Measurements from ENCODE around the gene FGGY. TPM values are rescaled to one million over a fixed set of nuclear protein-coding genes. Genes with fewer than 3 reads are reported as not detected.

FGGY gene
- total RNA-seq, 4 donors from 2014 or later, result 24.9 to 35.9 (median 30.5) TPM

DNA sequence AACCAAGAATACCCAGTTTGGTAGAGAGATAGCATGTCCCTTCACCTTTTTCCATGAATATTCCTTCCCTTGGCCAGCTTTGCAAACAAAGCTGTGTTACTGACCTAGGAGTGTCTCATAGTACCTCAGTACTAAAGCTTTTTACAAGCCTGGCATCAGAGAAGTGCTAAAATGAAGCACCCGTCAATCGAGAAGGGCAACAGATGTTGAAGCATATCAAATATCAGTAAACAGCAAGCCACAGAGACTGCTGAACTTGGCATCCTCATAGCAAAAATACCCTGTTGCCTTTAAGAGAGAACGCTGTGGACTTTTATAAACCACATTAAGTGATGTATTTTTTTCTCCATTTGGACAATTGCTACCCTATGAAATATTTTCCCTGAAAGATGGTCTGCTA is 389.3 kb downstream of the FGGY start:
- peak; percentile 70 to 80 for ATAC-seq
- DNase-seq, result peak; percentile 59 to 68
- peaks cover 78 to 95% of the 10 kb centered on the region in 2 donors for H3K4me1 ChIP-seq
- no peaks in the 10 kb centered on the region for H3K36me3 ChIP-seq
- no peaks in the 10 kb centered on the region for H3K9me3 ChIP-seq
- intact Hi-C loops (cut with DNase I; ENCODE audit: low total_unique reads), result loop anchor here (5.0 kb wide), 2 partner anchors 544 to 714 kb away; no protein-coding TSS in a partner anchor
- no peak overlapping the region for H3K4me3 ChIP-seq
- TF ChIP-seq, protein P1, sequence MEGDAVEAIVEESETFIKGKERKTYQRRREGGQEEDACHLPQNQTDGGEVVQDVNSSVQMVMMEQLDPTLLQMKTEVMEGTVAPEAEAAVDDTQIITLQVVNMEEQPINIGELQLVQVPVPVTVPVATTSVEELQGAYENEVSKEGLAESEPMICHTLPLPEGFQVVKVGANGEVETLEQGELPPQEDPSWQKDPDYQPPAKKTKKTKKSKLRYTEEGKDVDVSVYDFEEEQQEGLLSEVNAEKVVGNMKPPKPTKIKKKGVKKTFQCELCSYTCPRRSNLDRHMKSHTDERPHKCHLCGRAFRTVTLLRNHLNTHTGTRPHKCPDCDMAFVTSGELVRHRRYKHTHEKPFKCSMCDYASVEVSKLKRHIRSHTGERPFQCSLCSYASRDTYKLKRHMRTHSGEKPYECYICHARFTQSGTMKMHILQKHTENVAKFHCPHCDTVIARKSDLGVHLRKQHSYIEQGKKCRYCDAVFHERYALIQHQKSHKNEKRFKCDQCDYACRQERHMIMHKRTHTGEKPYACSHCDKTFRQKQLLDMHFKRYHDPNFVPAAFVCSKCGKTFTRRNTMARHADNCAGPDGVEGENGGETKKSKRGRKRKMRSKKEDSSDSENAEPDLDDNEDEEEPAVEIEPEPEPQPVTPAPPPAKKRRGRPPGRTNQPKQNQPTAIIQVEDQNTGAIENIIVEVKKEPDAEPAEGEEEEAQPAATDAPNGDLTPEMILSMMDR (IDR thresholded peaks at IDR 0.05 in 4 of 5, conservative IDR thresholded peaks at IDR 0.05 in 1 of 5), result no peak
- TF ChIP-seq POLR2A (IDR thresholded peaks at IDR 0.05), result no peak
- H3K27ac ChIP-seq, result peak overlapping the region; percentile 85 to 89 (median 87)
- in situ Hi-C loops (cut with MboI; ENCODE audit: low sequenced_read_pairs in 4 of 4), result loop anchor here (10.0 to 25.0 kb wide), 4 partner anchors 81 to 391 kb away; partner anchors contain the start of gene FGGY (in 1 of the 4)
- H3K27me3 ChIP-seq, result no peaks in the 10 kb centered on the region

DNA sequence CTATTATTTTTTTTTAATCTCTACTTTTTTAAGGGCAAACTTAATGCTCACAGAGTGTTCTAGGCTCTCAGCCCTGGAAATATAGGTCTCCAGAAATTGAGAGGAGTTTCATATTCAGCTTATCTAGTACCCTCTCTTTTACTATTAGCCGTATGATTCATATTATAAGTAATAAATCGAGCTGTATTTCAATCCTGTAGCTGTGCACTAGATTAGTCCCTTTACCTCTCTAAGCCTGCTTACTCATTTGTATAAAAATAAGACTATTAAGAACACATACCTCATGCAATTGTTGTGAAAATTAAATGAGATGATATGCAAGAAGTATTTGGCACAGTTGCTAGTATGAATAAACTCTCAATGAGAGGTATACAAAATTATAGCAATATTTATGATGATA is 389.7 kb downstream of the FGGY start:
- no peaks in the 10 kb centered on the region for H3K27me3 ChIP-seq
- no peaks in the 10 kb centered on the region for H3K36me3 ChIP-seq
- no peak overlapping the region for H3K4me3 ChIP-seq
- peak overlapping the region; percentile 85 to 89 (median 87) for H3K27ac ChIP-seq
- peaks cover 82 to 95% of the 10 kb centered on the region in 2 donors for H3K4me1 ChIP-seq
- in situ Hi-C loops (cut with MboI; ENCODE audit: low sequenced_read_pairs in 4 of 4) (loop anchor here (10.0 to 25.0 kb wide), 4 partner anchors 82 to 392 kb away; partner anchors contain the start of gene FGGY (in 1 of the 4)), intact Hi-C loops (cut with DNase I; ENCODE audit: low total_unique reads) (loop anchor here (5.0 kb wide), 2 partner anchors 544 to 714 kb away; no protein-coding TSS in a partner anchor)
- DNase-seq, result no peak
- peak; percentile 2 to 10 for ATAC-seq
- H3K9me3 ChIP-seq, result no peaks in the 10 kb centered on the region
- no peak for TF ChIP-seq POLR2A (IDR thresholded peaks at IDR 0.05)
- TF ChIP-seq, protein P1 (IDR thresholded peaks at IDR 0.05 in 4 of 5, conservative IDR thresholded peaks at IDR 0.05 in 1 of 5), result no peak

DNA sequence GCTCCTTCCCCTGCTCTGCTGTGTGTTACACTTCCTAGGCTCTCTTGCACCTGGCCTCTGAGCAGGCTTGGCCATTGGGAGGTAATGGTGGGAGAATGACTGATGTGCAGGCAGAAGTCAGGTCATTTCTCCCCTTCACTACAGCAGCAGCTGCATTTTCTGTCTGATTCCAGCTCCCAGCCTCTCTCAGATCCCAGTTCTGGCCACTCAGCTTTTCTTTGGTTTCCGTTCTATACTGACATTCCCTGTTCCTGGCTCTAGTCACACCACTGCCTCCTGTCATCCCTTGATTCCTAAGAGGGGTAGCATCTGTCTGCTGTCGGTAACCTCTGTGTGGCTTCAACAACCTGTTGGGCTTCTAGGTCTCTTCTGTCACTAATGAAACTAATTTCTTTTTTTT is 390.2 kb downstream of the FGGY start:
- intact Hi-C loops (cut with DNase I; ENCODE audit: low total_unique reads) (loop anchor here (5.0 kb wide), 2 partner anchors 545 to 715 kb away; no protein-coding TSS in a partner anchor), in situ Hi-C loops (cut with MboI; ENCODE audit: low sequenced_read_pairs in 4 of 4) (loop anchor here (10.0 to 25.0 kb wide), 4 partner anchors 82 to 392 kb away; partner anchors contain the start of gene FGGY (in 1 of the 4))
- H3K36me3 ChIP-seq, result no peaks in the 10 kb centered on the region

DNA sequence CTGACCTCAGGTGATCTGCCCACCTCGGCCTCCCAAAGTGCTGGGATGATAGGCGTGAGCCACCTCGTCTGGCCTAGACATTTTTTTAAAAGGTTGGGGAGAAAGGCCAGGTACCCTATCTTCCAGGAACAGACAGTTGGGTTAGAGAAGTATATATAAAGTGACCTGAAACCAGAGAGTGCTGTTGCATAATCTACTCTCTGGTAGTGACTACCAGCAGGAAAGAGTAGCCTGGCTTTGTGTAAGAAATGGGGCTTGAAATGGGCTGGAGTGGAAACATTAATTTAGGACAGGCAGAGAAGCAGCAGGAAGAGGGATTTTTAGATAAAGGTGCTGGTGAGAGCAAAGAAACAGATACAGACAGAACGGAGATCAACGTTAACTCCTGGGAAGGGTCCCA is 392.1 kb downstream of the FGGY start:
- H3K9me3 ChIP-seq, result no peaks in the 10 kb centered on the region
- no peaks in the 10 kb centered on the region for H3K36me3 ChIP-seq
- no peak for DNase-seq
- no peaks in the 10 kb centered on the region for H3K27me3 ChIP-seq
- ATAC-seq, result peak; percentile 25 to 29
- TF ChIP-seq, protein P1 (IDR thresholded peaks at IDR 0.05 in 4 of 5, conservative IDR thresholded peaks at IDR 0.05 in 1 of 5), result no peak
- no peak for TF ChIP-seq POLR2A (IDR thresholded peaks at IDR 0.05)
- in situ Hi-C loops (cut with MboI; ENCODE audit: low sequenced_read_pairs in 4 of 4), result loop anchor here (10.0 to 25.0 kb wide), 4 partner anchors 84 to 394 kb away; partner anchors contain the start of gene FGGY (in 1 of the 4)
- peak overlapping the region; percentile 85 to 89 (median 87) for H3K27ac ChIP-seq
- peaks cover 78 to 82% of the 10 kb centered on the region in 2 donors for H3K4me1 ChIP-seq
- H3K4me3 ChIP-seq, result no peak overlapping the region
- intact Hi-C loops (cut with DNase I; ENCODE audit: low total_unique reads), result loop anchor here (5.0 kb wide), 2 partner anchors 547 to 717 kb away; no protein-coding TSS in a partner anchor

More for the DNA sequence above, 390.2 kb downstream of the FGGY start:
- no peaks in the 10 kb centered on the region for H3K27me3 ChIP-seq
- DNase-seq (peak in 1 of 2 donors; percentile 46), ATAC-seq (peak in 1 of 2 donors; percentile 7)
- H3K4me3 ChIP-seq, result no peak overlapping the region
- H3K27ac ChIP-seq, result peak overlapping the region; percentile 85 to 89 (median 87)
- TF ChIP-seq, protein P1 (IDR thresholded peaks at IDR 0.05 in 4 of 5, conservative IDR thresholded peaks at IDR 0.05 in 1 of 5), result no peak
- no peak for TF ChIP-seq POLR2A (IDR thresholded peaks at IDR 0.05)
- H3K9me3 ChIP-seq, result no peaks in the 10 kb centered on the region
- peaks cover 86 to 95% of the 10 kb centered on the region in 2 donors for H3K4me1 ChIP-seq
